Central memory CD8-positive, alpha-beta T cell (primary cell): Measurements from ENCODE around the gene TSPYL2.
A peak's percentile ranks its signal among the peaks of the same experiment; 100 is the strongest.

Source experiments
- ATAC-seq: fragments of 150-1000 bp; cut with Tn5 transposase; replicated peaks from 2 replicates; pipeline ENCODE4 v1.10.0; 2022; ENCODE audit warnings: mild to moderate bottlenecking, moderate FRiP score, moderate number of reproducible peaks; ENCODE audit not compliant: poor library complexity, severe bottlenecking; ENCODE audit errors: extremely low read depth
- DNase-seq, 2 donors: peaks; one replicate each; pipeline ENCODE4 v3.0.0; 2021; ENCODE audit warnings: low spot score in 2 of 2
- H3K27ac Mint-ChIP-seq: one replicate; pipeline ENCODE4 v1.8.0; 2022; ENCODE audit warnings: low read depth, mild to moderate bottlenecking, moderate library complexity, mixed read lengths
- H3K27me3 Mint-ChIP-seq: one replicate; pipeline ENCODE4 v1.8.0; 2022; ENCODE audit warnings: mixed read lengths
- H3K36me3 Mint-ChIP-seq: one replicate; pipeline ENCODE4 v1.8.0; 2022; ENCODE audit warnings: mild to moderate bottlenecking, moderate library complexity, mixed read lengths; ENCODE audit not compliant: insufficient read depth
- H3K4me1 Mint-ChIP-seq: one replicate; pipeline ENCODE4 v1.8.0; 2022; ENCODE audit warnings: mixed read lengths
- H3K4me3 Mint-ChIP-seq: one replicate; pipeline ENCODE4 v1.8.0; 2022; ENCODE audit warnings: mild to moderate bottlenecking, moderate library complexity, mixed read lengths
- H3K9me3 Mint-ChIP-seq: one replicate; pipeline ENCODE4 v1.8.0; 2022; ENCODE audit warnings: mixed read lengths

Gene TSPYL2

GRCh38 chrX:53084863-53085262 is 2.7 kb downstream of the TSPYL2 start:
- peaks cover 53% of the 10 kb centered on the region for H3K4me1 Mint-ChIP-seq
- peak overlapping the region; percentile 93 for H3K27ac Mint-ChIP-seq
- no peak for DNase-seq
- H3K27me3 Mint-ChIP-seq = no peaks in the 10 kb centered on the region
- H3K4me3 Mint-ChIP-seq = peak overlapping the region; percentile 76
- no peak for ATAC-seq
- H3K36me3 Mint-ChIP-seq = peaks cover 66% of the 10 kb centered on the region
- H3K9me3 Mint-ChIP-seq = no peaks in the 10 kb centered on the region

GRCh38 chrX:53085661-53086229 is 3.6 kb downstream of the TSPYL2 start:
- ATAC-seq (no peak), DNase-seq (peak in 1 of 2 donors; percentile 31)
- Mint-ChIP-seq H3K27me3 (no peaks in the 10 kb centered on the region), H3K9me3 (no peaks in the 10 kb centered on the region), H3K4me1 (peaks cover 53% of the 10 kb centered on the region), H3K36me3 (peaks cover 66% of the 10 kb centered on the region), H3K27ac (peak overlapping the region; percentile 93), H3K4me3 (peak overlapping the region; percentile 55)

DNA sequence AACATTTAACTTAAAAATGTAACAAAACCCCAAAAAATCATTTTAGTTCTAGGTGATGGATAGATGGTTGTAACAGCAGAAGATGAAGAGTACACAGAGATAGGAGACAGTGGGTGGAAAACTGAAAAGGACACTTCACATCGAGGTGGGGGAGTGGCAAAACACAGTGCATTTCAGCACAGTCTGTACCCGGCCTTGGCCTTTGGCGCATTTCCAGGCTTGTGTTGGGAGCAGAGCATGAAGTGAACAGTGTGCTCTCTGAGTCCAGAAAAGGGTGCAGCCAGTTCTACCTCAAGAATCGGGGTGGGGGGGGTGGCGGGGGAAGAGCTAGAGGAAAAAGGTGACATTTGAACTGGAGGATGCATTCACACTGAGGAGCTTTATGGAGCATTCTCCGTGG is 4.3 kb downstream of the TSPYL2 start:
- peak overlapping the region; percentile 55 for H3K4me3 Mint-ChIP-seq
- peaks cover 53% of the 10 kb centered on the region for H3K4me1 Mint-ChIP-seq
- H3K9me3 Mint-ChIP-seq = no peaks in the 10 kb centered on the region
- no peak for DNase-seq
- peak overlapping the region; percentile 93 for H3K27ac Mint-ChIP-seq
- no peak for ATAC-seq
- no peaks in the 10 kb centered on the region for H3K27me3 Mint-ChIP-seq
- peaks cover 64% of the 10 kb centered on the region for H3K36me3 Mint-ChIP-seq

DNA sequence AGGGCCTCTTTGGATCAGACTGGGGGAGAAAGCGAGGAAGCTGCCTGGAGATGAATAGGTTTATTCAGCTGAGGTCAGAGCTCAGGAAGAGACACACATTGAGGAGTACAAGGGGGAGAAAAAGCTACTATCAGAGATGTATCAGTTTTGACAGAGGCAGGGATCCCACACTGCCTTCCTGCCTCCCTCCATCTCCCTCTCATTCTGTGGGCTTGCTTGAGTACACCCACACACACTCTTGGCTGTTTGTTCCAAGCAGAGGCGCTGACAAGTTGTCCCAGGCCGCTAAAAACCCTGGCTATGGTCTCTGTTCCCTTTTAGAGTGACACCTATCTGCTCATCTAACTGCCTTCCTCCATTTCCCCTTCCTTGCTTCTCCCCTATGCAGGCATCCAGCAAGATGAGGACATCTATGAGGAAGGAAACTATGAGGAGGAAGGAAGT is 5.2 kb downstream of the TSPYL2 start:
- ATAC-seq = no peak
- no peaks in the 10 kb centered on the region for H3K27me3 Mint-ChIP-seq

GRCh38 chrX:53088136-53088974 is 6.2 kb downstream of the TSPYL2 start:
- peaks cover 44% of the 10 kb centered on the region for H3K4me1 Mint-ChIP-seq
- no peaks in the 10 kb centered on the region for H3K27me3 Mint-ChIP-seq
- H3K27ac Mint-ChIP-seq = peak overlapping the region; percentile 100
- H3K36me3 Mint-ChIP-seq = peaks cover 49% of the 10 kb centered on the region
- peak overlapping the region; percentile 95 for H3K4me3 Mint-ChIP-seq
- ATAC-seq (peak; percentile 48), DNase-seq (peak; percentile 55 to 74)
- H3K9me3 Mint-ChIP-seq = no peaks in the 10 kb centered on the region

More for the DNA sequence above, 5.2 kb downstream of the TSPYL2 start:
- H3K27ac Mint-ChIP-seq = peak overlapping the region; percentile 100
- peaks cover 58% of the 10 kb centered on the region for H3K36me3 Mint-ChIP-seq
- H3K9me3 Mint-ChIP-seq = no peaks in the 10 kb centered on the region
- H3K4me3 Mint-ChIP-seq = peak overlapping the region; percentile 95
- peaks cover 53% of the 10 kb centered on the region for H3K4me1 Mint-ChIP-seq
- DNase-seq = no peak

DNA sequence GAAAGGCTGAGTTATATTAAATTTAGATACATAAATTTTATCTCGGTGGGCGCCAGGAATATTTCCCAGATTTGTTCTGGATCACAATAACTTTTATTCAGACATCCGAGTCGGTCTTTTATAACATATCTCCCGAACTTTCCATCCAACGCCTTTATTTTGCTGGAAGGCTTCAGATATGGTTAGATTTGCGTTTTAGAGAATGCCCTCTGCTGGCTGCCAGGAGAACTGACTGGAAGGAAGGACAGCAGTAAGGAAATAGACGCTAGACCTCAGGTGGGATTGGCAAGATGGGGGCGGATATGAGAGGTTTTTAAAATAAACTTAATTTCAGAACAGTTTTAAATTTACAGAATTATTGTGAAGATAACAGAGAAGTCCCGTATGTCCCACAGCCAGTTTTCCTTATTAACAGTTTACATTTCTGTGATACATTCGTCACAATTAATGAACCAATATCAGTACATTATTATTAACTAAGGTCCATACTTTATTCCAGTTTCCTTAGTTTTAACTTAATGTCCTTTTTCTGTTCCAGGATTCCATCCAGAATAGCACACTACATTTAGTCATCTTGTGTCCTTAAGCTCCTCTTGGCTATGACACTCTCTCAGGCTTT is 7.2 kb downstream of the TSPYL2 start:
- Mint-ChIP-seq H3K27me3 (no peaks in the 10 kb centered on the region), H3K27ac (peak overlapping the region; percentile 100), H3K9me3 (no peaks in the 10 kb centered on the region), H3K4me3 (peak overlapping the region; percentile 95), H3K36me3 (peaks cover 43% of the 10 kb centered on the region), H3K4me1 (peaks cover 35% of the 10 kb centered on the region)
- DNase-seq (no peak), ATAC-seq (no peak)

DNA sequence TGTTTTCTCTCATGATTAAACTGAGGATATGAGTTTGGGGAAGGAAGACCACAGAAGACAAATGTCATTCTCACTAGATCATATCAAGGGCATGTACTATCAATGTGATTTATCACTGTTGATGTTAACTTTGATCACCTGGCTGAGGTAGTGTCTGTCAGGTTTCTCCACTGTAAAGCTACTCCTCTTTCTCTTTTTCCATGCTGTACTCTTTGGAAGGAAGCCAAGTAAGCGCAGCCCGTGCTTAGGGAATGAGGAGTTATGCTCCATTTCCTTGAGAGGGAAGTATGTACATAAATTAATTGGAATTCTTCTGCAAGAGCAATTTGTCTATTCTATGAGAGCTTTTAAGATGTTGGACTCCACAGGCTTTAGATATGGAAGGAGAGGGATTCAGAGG is 7.8 kb downstream of the TSPYL2 start:
- Mint-ChIP-seq H3K36me3 (peaks cover 37% of the 10 kb centered on the region), H3K4me1 (peaks cover 33% of the 10 kb centered on the region), H3K27me3 (no peaks in the 10 kb centered on the region), H3K9me3 (no peaks in the 10 kb centered on the region), H3K4me3 (no peak overlapping the region), H3K27ac (no peak overlapping the region)
- no peak for DNase-seq
- no peak for ATAC-seq

GRCh38 chrX:53091354-53091753 is 9.2 kb downstream of the TSPYL2 start:
- H3K9me3 Mint-ChIP-seq = no peaks in the 10 kb centered on the region
- DNase-seq (no peak), ATAC-seq (no peak)
- no peak overlapping the region for H3K27ac Mint-ChIP-seq
- H3K36me3 Mint-ChIP-seq = peaks cover 23% of the 10 kb centered on the region
- peaks cover 23% of the 10 kb centered on the region for H3K4me1 Mint-ChIP-seq
- H3K27me3 Mint-ChIP-seq = no peaks in the 10 kb centered on the region
- no peak overlapping the region for H3K4me3 Mint-ChIP-seq

DNA sequence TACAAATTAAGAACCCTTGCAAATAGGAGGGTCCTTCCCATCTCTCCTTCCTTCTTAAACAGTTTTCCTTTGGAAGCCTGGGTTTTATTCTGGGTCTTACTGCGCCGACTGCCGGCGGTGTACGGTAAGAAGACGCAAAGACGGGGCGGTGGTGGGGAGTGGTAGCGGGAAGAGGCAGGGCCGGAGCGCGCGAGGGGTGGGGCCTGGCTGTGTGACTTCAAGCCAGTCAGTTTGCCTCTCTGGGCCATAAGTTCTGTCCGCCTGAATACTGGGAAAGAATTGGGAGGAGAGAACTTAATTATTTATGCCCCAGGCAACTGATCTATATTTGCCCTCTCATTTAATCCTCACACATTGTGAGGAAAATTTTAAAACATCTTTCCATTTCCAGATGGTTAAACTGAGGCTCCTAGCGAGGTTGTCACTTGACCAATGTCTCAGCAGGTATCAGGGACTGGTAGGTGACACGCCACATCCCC is 11.0 kb downstream of the TSPYL2 start:
- peak overlapping the region; percentile 82 for H3K4me3 Mint-ChIP-seq
- H3K9me3 Mint-ChIP-seq = no peaks in the 10 kb centered on the region
- peak overlapping the region; percentile 86 for H3K27ac Mint-ChIP-seq
- H3K36me3 Mint-ChIP-seq = peaks cover 9% of the 10 kb centered on the region
- peaks cover 20% of the 10 kb centered on the region for H3K4me1 Mint-ChIP-seq
- no peaks in the 10 kb centered on the region for H3K27me3 Mint-ChIP-seq
- ATAC-seq = peak; percentile 68
- peak; percentile 48 to 50 for DNase-seq

GRCh38 chrX:53093748-53094581 is 11.8 kb downstream of the TSPYL2 start, which contains the start of gene KANTR:
KANTR (plus strand) TSS chrX:53094142; CDS start chrX:53124273, 30,131 bp downstream.
- ATAC-seq (peak; percentile 81), DNase-seq (peak; percentile 52 to 75)
- Mint-ChIP-seq H3K36me3 (peaks cover 3% of the 10 kb centered on the region), H3K27me3 (no peaks in the 10 kb centered on the region), H3K9me3 (no peaks in the 10 kb centered on the region), H3K27ac (peak within 1 kb of the TSS; percentile 86), H3K4me3 (peak within 1 kb of the TSS; percentile 82), H3K4me1 (peaks cover 12% of the 10 kb centered on the region)

- Mint-ChIP-seq H3K27me3 (no peaks in the 10 kb centered on the region), H3K36me3 (peaks cover 7% of the 10 kb centered on the region), H3K4me3 (peak overlapping the region; percentile 82), H3K9me3 (no peaks in the 10 kb centered on the region), H3K4me1 (peaks cover 9% of the 10 kb centered on the region), H3K27ac (peak overlapping the region; percentile 86)
- DNase-seq = no peak
- no peak for ATAC-seq
These were observed 12.4 kb downstream of the TSPYL2 start for GRCh38 chrX:53094582-53094905.

- Mint-ChIP-seq H3K27ac (no peak overlapping the region), H3K27me3 (no peaks in the 10 kb centered on the region), H3K4me3 (no peak overlapping the region), H3K9me3 (no peaks in the 10 kb centered on the region), H3K36me3 (peaks cover 8% of the 10 kb centered on the region), H3K4me1 (peaks cover 9% of the 10 kb centered on the region)
- DNase-seq (no peak), ATAC-seq (no peak)
These were observed 13.6 kb downstream of the TSPYL2 start for GRCh38 chrX:53095796-53096195.
